Vagina (tissue), 2 donors: ENCODE data around the gene SMG6. TPM values are rescaled to one million over a fixed set of nuclear protein-coding genes. Genes with fewer than 3 reads are reported as not detected.

ENCODE experiments used
- DNase-seq, 2 donors: peaks; one replicate each; pipeline ENCODE4 v3.0.0-alpha.2; 2017; ENCODE audit errors: extremely low spot score in 2 of 2
- H3K27ac ChIP-seq: fragments of 200-600 bp; sonication (generic); one replicate; pipeline ENCODE4 v1.5.1; 2019
- H3K27me3 ChIP-seq: fragments of 200-600 bp; sonication (generic); one replicate; pipeline ENCODE4 v1.5.1; 2019
- H3K36me3 ChIP-seq, 2 donors: fragments of 200-600 bp; sonication (generic); one replicate each; pipeline ENCODE4 v1.5.1; 2017 to 2019
- H3K4me1 ChIP-seq: fragments of 200-600 bp; sonication (generic); one replicate; pipeline ENCODE4 v1.5.1; 2019
- H3K4me3 ChIP-seq, 2 donors: fragments of 200-600 bp; sonication (generic); 1 replicate in 1 of 2; 2 replicates in 1 of 2; pipeline ENCODE4 v1.5.1; 2016 to 2019
- H3K9me3 ChIP-seq: fragments of 200-600 bp; sonication (generic); one replicate; pipeline ENCODE4 v1.5.1; 2019
- CTCF ChIP-seq, 3 experiments: fragments of 450-650 bp in 2 of 3; fragments of 200-600 bp in 1 of 3; sonication (generic) in 1 of 3; IDR thresholded peaks; one replicate each; pipeline ENCODE4 v1.5.1; 2017 to 2019; ENCODE audit warnings: antibody characterized with exemption in 3 of 3, mild to moderate bottlenecking in 2 of 3, moderate library complexity in 2 of 3
- POLR2A ChIP-seq, 2 donors: fragments of 450-650 bp; IDR thresholded peaks; one replicate each; pipeline ENCODE4 v1.6.1; 2017; ENCODE audit warnings: antibody characterized with exemption in 2 of 2, mild to moderate bottlenecking in 2 of 2, moderate library complexity in 2 of 2
- POLR2AphosphoS5 ChIP-seq, 2 donors: sonication (generic); formaldehyde crosslinking; IDR thresholded peaks; one replicate each; pipeline ENCODE4 v1.9.0; 2017; ENCODE audit warnings: antibody characterized with exemption in 2 of 2, mild to moderate bottlenecking in 2 of 2, low read depth in 1 of 2; ENCODE audit not compliant: insufficient read depth in 1 of 2
- intact Hi-C: fragments of 100-400 bp; cut with DNase I; formaldehyde crosslinking; loops from one replicate; pipeline ENCODE4 v1.15.1; 2023
- total RNA-seq: library from RNA; depleted of rRNA; stranded (reverse); fragments of >200 nt; gene quantifications from one replicate; pipeline ENCODE4 v1.2.3, GENCODE V29; 2016

The SMG6 gene
- total RNA-seq, 1 donor from 2014 or later: 46.2 TPM

GRCh38 chr17:2035541-2036488 is 267.8 kb downstream of the SMG6 start:
- no peaks in the 10 kb centered on the region for H3K9me3 ChIP-seq
- TF ChIP-seq CTCF (IDR thresholded peaks at IDR 0.05) (no peak), POLR2AphosphoS5 (IDR thresholded peaks at IDR 0.05; ENCODE audit: insufficient read depth in 1 of 2, low read depth in 1 of 2) (no peak), POLR2A (IDR thresholded peaks at IDR 0.05) (no peak)
- H3K36me3 ChIP-seq: peaks cover 0 to 25% of the 10 kb centered on the region in 2 donors
- intact Hi-C loops: no loop called here
- no peaks in the 10 kb centered on the region for H3K27me3 ChIP-seq
- DNase-seq: no peak
- H3K27ac ChIP-seq: no peak overlapping the region
- H3K4me3 ChIP-seq: no peak overlapping the region
- peaks cover 16% of the 10 kb centered on the region for H3K4me1 ChIP-seq

GRCh38 chr17:2034806-2035540 is 268.6 kb downstream of the SMG6 start:
- H3K36me3 ChIP-seq: peaks cover 0 to 25% of the 10 kb centered on the region in 2 donors
- H3K27ac ChIP-seq: no peak overlapping the region
- intact Hi-C loops: no loop called here
- no peak for TF ChIP-seq CTCF (IDR thresholded peaks at IDR 0.05)
- TF ChIP-seq POLR2A (IDR thresholded peaks at IDR 0.05): no peak
- no peak for TF ChIP-seq POLR2AphosphoS5 (IDR thresholded peaks at IDR 0.05; ENCODE audit: insufficient read depth in 1 of 2, low read depth in 1 of 2)
- H3K27me3 ChIP-seq: no peaks in the 10 kb centered on the region
- no peak overlapping the region for H3K4me3 ChIP-seq
- DNase-seq: no peak
- no peaks in the 10 kb centered on the region for H3K9me3 ChIP-seq
- H3K4me1 ChIP-seq: peaks cover 19% of the 10 kb centered on the region

- Histone ChIP-seq H3K9me3 (no peaks in the 10 kb centered on the region), H3K36me3 (peaks cover 0 to 25% of the 10 kb centered on the region in 2 donors), H3K27ac (no peak overlapping the region), H3K27me3 (no peaks in the 10 kb centered on the region), H3K4me1 (peaks cover 25% of the 10 kb centered on the region), H3K4me3 (no peak overlapping the region)
- no peak for DNase-seq
- intact Hi-C loops: no loop called here
- no peak for TF ChIP-seq CTCF (IDR thresholded peaks at IDR 0.05)
- TF ChIP-seq POLR2AphosphoS5 (IDR thresholded peaks at IDR 0.05; ENCODE audit: insufficient read depth in 1 of 2, low read depth in 1 of 2): no peak
- no peak for TF ChIP-seq POLR2A (IDR thresholded peaks at IDR 0.05)
Measured at GRCh38 chr17:2034157-2034556, 269.4 kb downstream of the SMG6 start.

- Histone ChIP-seq H3K36me3 (peaks cover 0 to 25% of the 10 kb centered on the region in 2 donors), H3K4me3 (no peak overlapping the region), H3K4me1 (peaks cover 25% of the 10 kb centered on the region), H3K9me3 (no peaks in the 10 kb centered on the region), H3K27ac (no peak overlapping the region), H3K27me3 (no peaks in the 10 kb centered on the region)
- DNase-seq: no peak
- TF ChIP-seq POLR2AphosphoS5 (IDR thresholded peaks at IDR 0.05; ENCODE audit: insufficient read depth in 1 of 2, low read depth in 1 of 2) (no peak), CTCF (IDR thresholded peaks at IDR 0.05) (no peak), POLR2A (IDR thresholded peaks at IDR 0.05) (no peak)
- intact Hi-C loops: no loop called here
Measured at GRCh38 chr17:2033153-2033552, 270.4 kb downstream of the SMG6 start.
